Muscle layer of duodenum (tissue), 2 donors: ENCODE data around the gene ZNF576.
A peak's percentile ranks its signal among the peaks of the same experiment; 100 is the strongest.
"Not testable (repeated sequence)": the region's sequence is repeated elsewhere in the genome, so short reads cannot be mapped to it uniquely, and the experiment has no call there.

Source experiments
- H3K27ac ChIP-seq: one replicate; pipeline ENCODE4 v1.7.0; 2013; ENCODE audit warnings: mild to moderate bottlenecking, low read length
- H3K27me3 ChIP-seq: one replicate; pipeline ENCODE4 v1.7.0; 2013; ENCODE audit warnings: low read depth, mild to moderate bottlenecking, control low read depth, low read length
- H3K36me3 ChIP-seq, 2 donors: one replicate each; pipeline ENCODE4 v1.7.0; 2013; ENCODE audit warnings: low read length in 2 of 2, control low read depth in 1 of 2, mild to moderate bottlenecking in 1 of 2; ENCODE audit not compliant: insufficient read depth in 2 of 2, control insufficient read depth in 1 of 2
- H3K4me1 ChIP-seq, 2 donors: one replicate each; pipeline ENCODE4 v1.7.0; 2013; ENCODE audit warnings: low read length in 2 of 2, mild to moderate bottlenecking in 2 of 2, control low read depth in 1 of 2, moderate library complexity in 1 of 2; ENCODE audit not compliant: insufficient read depth in 2 of 2, control insufficient read depth in 1 of 2
- H3K4me3 ChIP-seq, 2 donors: one replicate each; pipeline ENCODE4 v1.7.0; 2013; ENCODE audit warnings: low read length in 2 of 2, low read depth in 1 of 2, mild to moderate bottlenecking in 1 of 2
- H3K9me3 ChIP-seq, 2 donors: one replicate each; pipeline ENCODE4 v1.7.0; 2013; ENCODE audit warnings: low read length in 2 of 2, control low read depth in 1 of 2, mild to moderate bottlenecking in 1 of 2; ENCODE audit not compliant: control insufficient read depth in 1 of 2
- donor health status: healthy.

ZNF576 gene

DNA sequence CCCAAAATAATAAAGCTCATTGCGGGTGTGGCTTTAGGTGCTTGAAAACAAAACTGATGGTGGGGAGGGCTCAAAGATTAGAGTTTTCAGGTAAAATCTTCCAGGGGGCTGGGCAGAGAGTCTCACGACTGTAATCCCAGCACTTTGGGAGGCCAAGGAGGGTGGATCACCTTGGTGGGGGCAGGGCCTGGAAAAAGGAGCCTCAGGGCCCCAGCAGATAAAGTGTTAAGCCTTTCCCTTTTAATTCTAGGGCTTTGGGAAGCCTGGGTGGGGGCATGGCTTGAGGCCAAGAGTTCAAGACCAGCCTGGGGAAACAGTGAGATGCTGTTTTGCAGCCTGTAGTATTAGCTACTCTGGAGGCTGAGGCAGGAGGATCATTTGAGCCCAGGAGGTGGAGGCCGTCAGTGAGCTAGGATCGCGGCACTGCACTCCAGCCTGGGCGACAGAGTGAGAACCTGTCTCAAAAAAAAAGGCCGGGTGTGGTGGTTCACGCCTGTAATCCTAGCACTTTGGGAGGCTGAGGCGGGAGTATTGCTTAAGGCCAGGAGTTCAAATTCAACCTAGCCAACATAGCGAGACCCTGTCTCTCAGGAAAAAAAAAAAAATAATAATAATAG is 2.2 kb upstream of the ZNF576 start:
- no peaks in the 10 kb centered on the region for H3K27me3 ChIP-seq
- H3K4me3 ChIP-seq: peak overlapping the region; percentile 78 to 88
- H3K27ac ChIP-seq: no peak overlapping the region
- H3K9me3 ChIP-seq: no peaks in the 10 kb centered on the region
- H3K4me1 ChIP-seq: peaks cover 7 to 38% of the 10 kb centered on the region in 2 donors
- peaks cover 6 to 48% of the 10 kb centered on the region in 2 donors for H3K36me3 ChIP-seq

DNA sequence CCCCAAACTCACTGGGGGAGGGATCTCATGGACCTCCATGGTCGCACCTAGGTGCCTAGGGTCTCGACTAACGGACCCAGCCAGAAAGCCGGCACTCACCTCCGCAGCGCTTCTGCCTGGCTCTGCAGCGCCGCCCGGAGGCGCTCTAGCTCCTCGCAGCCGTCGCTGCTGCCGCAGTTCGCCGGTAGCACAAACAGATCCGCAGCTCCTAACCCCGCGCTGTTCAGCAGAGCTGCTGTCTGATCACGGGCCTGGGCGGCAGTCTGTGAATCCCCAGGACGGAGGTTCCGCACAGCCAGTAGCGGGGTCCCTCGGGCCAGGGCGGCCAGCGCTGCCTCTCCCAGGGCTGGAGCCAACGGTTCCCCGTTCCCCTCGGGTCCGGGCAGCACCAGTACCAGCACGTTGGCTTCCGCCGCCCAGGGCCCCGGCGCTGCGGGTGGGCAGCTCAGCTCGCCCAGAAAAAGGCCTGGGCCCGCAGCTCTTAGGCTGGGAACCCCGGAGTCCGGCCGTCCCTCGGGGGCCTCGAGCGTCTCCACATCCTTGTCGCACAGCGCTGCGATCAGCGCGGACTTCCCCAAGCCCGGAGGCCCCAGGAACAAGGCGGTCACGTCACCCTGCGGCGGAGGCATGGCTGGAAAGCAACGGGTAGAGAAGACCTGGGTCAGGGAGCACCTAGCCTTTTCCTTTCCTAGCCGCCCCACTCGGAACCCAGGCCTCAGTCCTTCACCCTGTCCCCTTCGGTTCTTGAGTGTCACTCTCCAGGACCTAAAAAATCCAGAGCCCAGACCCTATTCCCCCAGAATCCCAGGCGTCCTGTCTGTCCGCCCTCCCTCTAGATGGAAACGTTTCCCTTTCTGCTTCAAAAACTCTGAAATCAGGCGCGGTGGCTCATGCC is 1.4 kb upstream of the ZNF576 start:
- no peaks in the 10 kb centered on the region for H3K27me3 ChIP-seq
- peak overlapping the region; percentile 78 to 88 for H3K4me3 ChIP-seq
- H3K4me1 ChIP-seq: peaks cover 7 to 38% of the 10 kb centered on the region in 2 donors
- H3K36me3 ChIP-seq: peaks cover 12 to 53% of the 10 kb centered on the region in 2 donors
- H3K9me3 ChIP-seq: no peaks in the 10 kb centered on the region
- peak overlapping the region; percentile 98 for H3K27ac ChIP-seq

DNA sequence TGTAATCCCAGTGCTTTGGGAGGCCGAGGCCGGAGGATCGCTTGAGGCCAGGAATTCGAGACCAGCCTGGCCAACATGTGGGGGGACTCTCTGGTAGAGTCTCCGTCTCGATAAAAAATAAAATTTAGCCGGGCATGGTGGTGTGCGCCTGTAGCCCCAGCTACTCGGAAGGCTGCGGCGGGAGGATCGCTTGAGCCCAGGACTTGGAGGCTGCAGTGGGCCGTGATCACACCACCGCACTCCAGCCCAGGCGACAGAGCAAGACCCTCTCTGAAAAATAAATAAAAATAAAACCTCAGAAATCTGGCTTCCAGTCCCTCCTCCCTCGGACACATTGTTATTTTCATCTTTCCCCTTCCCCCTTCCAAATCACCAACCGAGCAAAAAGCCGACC is 793 bp upstream of the ZNF576 start:
- H3K4me3 ChIP-seq: peak overlapping the region; percentile 78 to 88
- H3K36me3 ChIP-seq: peaks cover 17 to 50% of the 10 kb centered on the region in 2 donors
- peaks cover 7 to 38% of the 10 kb centered on the region in 2 donors for H3K4me1 ChIP-seq
- H3K9me3 ChIP-seq: no peaks in the 10 kb centered on the region
- H3K27ac ChIP-seq: peak overlapping the region; percentile 98
- no peaks in the 10 kb centered on the region for H3K27me3 ChIP-seq

DNA sequence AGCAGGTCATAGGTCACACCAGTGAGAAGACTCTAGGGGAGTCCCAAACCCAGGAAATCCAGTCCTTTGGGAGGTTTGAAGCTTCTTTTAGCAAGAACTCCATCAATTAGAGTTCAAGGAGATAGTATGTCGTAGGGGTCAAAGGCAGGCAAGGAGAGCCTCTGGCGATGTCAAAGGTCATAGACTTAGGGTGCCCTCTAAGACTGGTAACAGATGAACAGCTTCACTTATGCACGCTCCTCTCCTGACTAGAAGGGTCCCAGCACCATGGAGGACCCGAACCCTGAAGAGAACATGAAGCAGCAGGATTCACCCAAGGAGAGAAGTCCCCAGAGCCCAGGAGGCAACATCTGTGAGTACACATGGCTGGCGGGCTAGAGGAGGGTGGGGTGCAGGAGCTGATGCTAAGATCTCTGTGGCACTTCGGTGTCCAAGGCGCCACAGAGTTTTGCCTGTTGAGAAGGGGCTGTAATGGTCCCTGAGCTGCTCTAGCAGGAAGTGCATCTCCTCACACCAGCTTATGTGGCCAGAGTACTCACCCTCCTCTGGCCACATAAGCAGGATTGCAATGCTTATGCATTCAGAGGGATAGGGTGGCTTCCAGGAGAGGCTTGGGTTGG is 557 bp downstream of the ZNF576 start:
- Histone ChIP-seq H3K27me3 (no peaks in the 10 kb centered on the region), H3K36me3 (peaks cover 17 to 47% of the 10 kb centered on the region in 2 donors), H3K9me3 (no peaks in the 10 kb centered on the region), H3K4me1 (peaks cover 7 to 38% of the 10 kb centered on the region in 2 donors), H3K4me3 (peak overlapping the region; percentile 88 to 99), H3K27ac (peak overlapping the region; percentile 98)

DNA sequence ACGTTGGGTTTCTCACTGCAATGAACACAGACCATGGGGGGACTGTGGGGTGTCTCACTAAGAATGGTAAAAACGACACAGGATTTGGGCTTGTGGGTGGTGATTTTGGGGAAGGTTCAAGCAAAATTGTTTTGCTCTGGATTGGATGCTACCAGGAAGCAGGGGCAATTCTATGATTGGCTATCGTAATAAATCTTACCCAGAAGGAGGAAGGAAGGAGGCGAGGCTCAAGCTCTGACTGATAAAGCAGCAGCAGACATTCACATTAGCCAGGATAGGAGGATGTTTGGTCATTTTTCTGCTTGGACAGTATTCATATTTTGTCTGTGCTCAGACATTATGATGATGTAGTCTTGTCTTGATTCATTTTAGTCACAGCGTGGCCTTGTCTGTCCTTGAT is 1.5 kb downstream of the ZNF576 start:
- H3K9me3 ChIP-seq: no peaks in the 10 kb centered on the region
- H3K27me3 ChIP-seq: no peaks in the 10 kb centered on the region
- no peak overlapping the region for H3K27ac ChIP-seq
- H3K36me3 ChIP-seq: peaks cover 13 to 38% of the 10 kb centered on the region in 2 donors
- peaks cover 7 to 38% of the 10 kb centered on the region in 2 donors for H3K4me1 ChIP-seq
- H3K4me3 ChIP-seq: peak overlapping the region; percentile 88 to 99

DNA sequence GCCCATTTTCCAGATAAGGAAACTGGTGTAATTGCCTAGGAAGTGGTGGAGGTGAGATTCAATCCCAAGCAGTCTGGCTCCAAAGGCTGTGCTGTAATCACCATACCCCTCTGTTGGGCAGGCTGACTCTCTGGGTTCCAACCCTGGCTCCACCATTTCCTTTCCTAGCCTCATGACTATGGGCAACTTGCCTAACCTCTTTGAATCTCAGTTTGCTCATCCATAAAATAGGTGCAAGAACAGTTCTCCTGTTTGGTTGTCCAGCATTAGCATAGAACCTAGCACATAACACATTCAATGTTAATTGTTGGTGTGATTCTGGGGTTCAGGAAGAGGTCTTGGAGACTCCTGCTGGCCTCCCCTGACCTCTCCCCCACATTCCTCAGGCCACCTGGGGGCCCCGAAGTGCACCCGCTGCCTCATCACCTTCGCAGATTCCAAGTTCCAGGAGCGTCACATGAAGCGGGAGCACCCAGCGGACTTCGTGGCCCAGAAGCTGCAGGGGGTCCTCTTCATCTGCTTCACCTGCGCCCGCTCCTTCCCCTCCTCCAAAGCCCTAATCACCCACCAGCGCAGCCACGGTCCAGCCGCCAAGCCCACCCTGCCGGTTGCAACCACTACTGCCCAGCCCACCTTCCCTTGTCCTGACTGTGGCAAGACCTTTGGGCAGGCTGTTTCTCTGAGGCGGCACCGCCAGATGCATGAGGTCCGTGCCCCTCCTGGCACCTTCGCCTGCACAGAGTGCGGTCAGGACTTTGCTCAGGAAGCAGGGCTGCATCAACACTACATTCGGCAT is 2.2 kb downstream of the ZNF576 start:
- Histone ChIP-seq H3K27ac (no peak overlapping the region), H3K27me3 (no peaks in the 10 kb centered on the region), H3K4me1 (peaks cover 7 to 33% of the 10 kb centered on the region in 2 donors), H3K36me3 (peaks cover 13 to 32% of the 10 kb centered on the region in 2 donors), H3K4me3 (no peak overlapping the region), H3K9me3 (no peaks in the 10 kb centered on the region)

DNA sequence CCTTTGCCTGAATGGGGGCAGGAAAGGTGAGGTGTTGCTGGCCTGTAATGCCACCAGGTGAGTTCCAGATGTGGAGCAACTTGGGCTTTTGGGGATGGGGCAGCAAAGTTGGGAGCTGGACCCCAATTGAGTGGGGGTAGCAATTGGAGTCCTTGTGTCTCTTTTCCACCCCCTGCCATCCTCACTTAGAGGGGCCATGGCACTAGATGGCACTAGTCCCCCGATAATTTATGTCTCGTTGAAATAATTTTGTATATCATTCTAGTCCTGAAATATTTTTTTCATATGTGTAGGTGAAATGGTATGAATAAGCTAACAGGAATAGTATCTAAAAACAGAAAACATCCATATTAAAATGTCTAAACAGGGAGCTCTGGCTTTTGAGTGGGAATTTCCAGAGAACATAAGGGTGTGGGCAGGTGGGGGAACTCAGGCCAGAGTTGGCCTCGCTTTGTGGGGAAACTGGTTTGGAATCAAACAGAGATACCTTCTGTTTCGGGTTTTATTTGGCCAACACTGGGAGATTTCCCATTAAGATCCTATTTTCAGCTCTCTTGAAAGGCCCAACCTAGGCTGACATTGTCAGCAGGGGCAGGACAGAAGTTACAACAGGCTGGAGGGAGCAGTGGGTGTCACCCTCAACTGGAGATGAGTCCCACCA is 3.4 kb downstream of the ZNF576 start:
- Histone ChIP-seq H3K27ac (no peak overlapping the region), H3K9me3 (no peaks in the 10 kb centered on the region), H3K4me3 (no peak overlapping the region), H3K27me3 (no peaks in the 10 kb centered on the region), H3K36me3 (peaks cover 13 to 32% of the 10 kb centered on the region in 2 donors), H3K4me1 (peaks cover 7 to 21% of the 10 kb centered on the region in 2 donors)

DNA sequence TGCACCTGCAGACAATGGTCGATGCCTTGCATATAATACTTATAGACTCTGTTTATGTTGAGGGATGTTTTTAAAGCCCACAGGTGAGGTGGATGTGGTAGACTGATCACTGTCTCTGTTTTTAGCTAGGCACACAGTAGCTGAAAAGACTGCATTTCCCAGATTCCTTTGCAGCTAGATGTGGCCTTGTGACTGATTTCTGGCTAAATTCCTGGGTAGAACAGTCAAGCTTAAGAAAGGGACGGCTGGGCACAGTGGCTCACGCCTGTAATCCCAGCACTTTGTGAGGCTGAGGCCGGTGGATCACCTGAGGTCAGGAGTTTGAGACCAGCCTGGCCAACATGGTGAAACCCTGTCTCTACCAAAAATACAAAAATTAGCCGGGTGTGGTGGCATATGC is 3.9 kb downstream of the ZNF576 start:
- H3K27me3 ChIP-seq, H3K27ac ChIP-seq, H3K9me3 ChIP-seq, H3K4me3 ChIP-seq: not testable (repeated sequence)
- Histone ChIP-seq H3K4me1 (peaks cover 7 to 18% of the 10 kb centered on the region in 2 donors), H3K36me3 (peaks cover 13 to 32% of the 10 kb centered on the region in 2 donors)

DNA sequence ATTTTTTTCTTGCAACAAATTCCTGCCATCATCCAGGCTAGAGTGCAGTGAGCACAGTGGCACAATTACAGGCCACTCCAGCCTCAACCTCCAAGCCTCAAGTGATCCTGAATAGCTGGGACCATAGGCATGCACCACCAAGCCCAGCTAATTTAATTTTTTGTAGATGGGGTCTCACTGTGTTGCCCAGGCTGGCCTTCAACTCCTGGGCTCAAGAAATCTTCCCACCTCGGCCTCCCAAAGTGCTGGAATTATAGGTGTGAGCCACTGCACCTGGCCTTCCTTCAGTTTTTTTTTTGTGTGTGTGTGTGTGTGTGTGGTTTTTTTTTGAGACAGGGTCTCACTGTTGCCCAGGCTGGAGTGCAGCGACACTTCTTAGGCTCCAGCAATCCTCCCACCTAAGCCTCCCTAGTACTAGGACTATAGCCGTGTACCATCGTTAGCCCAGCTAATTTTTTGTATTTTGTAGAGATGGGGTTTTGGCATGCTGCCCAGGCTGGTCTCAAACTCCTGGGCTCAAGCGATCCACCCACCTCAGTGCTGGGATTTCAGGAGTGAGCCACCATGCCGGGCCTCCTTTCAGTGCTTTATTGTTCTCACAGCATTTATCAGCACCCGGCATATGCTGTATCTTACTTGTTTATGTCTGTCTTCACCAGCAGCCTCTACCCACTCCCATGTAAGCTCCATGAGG is 9.6 kb downstream of the ZNF576 start:
- Histone ChIP-seq H3K36me3 (peaks cover 6 to 16% of the 10 kb centered on the region in 2 donors), H3K4me1 (no peaks in the 10 kb centered on the region), H3K27ac (no peak overlapping the region), H3K9me3 (no peaks in the 10 kb centered on the region), H3K4me3 (no peak overlapping the region), H3K27me3 (no peaks in the 10 kb centered on the region)

DNA sequence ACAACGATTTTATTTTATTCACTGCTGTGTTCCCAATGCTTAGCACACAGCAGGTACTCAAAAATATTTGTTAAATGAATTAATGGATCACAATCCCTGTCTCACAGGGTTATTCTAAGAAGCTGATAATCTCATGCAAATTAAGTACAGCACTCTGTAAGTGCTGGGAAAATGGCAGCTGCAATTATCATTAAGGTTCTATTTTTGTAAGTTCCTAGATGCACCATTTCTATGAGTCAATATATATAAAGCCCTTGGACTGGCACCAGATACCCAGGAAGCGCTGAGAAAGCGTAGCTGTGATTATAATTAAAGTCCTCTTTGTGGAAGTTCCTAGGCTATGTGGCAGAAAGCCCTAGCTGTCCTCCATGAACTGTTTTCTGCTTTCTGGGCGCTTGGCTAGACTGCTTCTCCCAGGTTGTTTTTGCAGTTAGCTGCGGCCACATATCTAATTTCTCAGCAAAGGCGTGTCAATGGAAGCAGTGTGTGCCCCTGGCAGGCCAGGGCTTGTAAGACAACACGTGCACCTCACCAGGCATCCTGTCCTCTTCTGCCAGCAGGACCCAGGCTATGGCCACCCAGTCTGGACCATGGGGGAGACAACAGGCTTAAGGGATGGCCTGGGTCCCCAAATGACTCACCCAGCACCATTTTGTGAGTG is 10.3 kb downstream of the ZNF576 start:
- Histone ChIP-seq H3K4me3 (no peak overlapping the region), H3K27me3 (no peaks in the 10 kb centered on the region), H3K4me1 (no peaks in the 10 kb centered on the region), H3K9me3 (no peaks in the 10 kb centered on the region), H3K27ac (no peak overlapping the region), H3K36me3 (peaks cover 6 to 12% of the 10 kb centered on the region in 2 donors)
